ENCODE measurements around the gene MRPL46.
A peak's percentile ranks its signal among the peaks of the same experiment; 100 is the strongest.

The MRPL46 gene

DNA sequence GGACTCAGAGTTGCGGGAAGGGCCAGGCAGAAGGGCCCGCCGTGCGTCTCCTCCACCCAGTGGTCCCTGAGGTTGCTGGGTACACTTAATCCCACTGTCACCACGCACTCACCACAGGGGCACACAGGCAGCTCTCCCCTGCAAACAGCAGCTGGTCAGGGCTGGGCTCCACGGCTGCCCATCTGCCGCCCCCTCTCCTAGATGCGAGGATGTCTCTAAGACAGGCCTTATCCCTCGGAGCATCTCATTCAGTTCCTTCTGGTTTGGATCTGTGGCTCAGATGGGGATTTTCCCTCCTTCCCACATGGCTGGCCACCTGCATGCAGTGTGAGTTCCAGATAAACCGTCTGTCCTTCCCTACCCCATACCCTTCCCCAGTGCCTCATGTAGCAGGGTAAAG lies 26.7 kb upstream of the MRPL46 start:
- TF ChIP-seq, protein P1, sequence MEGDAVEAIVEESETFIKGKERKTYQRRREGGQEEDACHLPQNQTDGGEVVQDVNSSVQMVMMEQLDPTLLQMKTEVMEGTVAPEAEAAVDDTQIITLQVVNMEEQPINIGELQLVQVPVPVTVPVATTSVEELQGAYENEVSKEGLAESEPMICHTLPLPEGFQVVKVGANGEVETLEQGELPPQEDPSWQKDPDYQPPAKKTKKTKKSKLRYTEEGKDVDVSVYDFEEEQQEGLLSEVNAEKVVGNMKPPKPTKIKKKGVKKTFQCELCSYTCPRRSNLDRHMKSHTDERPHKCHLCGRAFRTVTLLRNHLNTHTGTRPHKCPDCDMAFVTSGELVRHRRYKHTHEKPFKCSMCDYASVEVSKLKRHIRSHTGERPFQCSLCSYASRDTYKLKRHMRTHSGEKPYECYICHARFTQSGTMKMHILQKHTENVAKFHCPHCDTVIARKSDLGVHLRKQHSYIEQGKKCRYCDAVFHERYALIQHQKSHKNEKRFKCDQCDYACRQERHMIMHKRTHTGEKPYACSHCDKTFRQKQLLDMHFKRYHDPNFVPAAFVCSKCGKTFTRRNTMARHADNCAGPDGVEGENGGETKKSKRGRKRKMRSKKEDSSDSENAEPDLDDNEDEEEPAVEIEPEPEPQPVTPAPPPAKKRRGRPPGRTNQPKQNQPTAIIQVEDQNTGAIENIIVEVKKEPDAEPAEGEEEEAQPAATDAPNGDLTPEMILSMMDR (IDR thresholded peaks at IDR 0.05; ENCODE audit: unreplicated experiment in 3 of 3): no peak
- H3K4me1 Mint-ChIP-seq: peaks cover 29% of the 10 kb centered on the region

DNA sequence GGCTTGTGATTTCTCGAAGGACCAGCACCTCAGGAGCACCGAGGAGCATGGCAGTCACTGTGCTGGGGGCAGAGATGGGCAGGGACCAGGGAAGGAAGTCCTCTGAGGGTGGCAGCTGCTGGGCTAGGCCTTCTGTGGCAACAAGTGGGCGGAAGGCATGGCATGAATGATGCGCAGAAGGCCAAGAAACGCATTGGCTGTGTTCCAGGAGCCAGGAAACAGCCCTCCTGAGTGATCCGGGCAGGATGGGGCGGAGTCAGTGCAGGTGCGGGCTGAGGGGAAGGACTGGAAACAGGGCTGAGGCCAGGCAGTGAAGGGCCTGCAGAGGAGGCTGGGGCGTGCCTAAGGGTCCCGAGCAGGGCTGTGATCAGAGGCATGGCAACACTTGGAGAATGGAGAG lies 24.0 kb upstream of the MRPL46 start:
- peaks cover 5% of the 10 kb centered on the region for H3K36me3 Mint-ChIP-seq (ENCODE audit: low read depth)
- no peak overlapping the region for H3K27ac Mint-ChIP-seq
- H3K4me1 Mint-ChIP-seq: peaks cover 28% of the 10 kb centered on the region
- no peaks in the 10 kb centered on the region for H3K9me3 Mint-ChIP-seq
- H3K27me3 Mint-ChIP-seq (ENCODE audit: low read depth): no peaks in the 10 kb centered on the region
- TF ChIP-seq, protein P1 (IDR thresholded peaks at IDR 0.05; ENCODE audit: unreplicated experiment in 3 of 3): no peak
- H3K4me3 Mint-ChIP-seq: no peak overlapping the region

More for the DNA sequence above, 26.7 kb upstream of the MRPL46 start:
- Mint-ChIP-seq H3K27ac (no peak overlapping the region), H3K27me3 (ENCODE audit: low read depth) (no peaks in the 10 kb centered on the region), H3K9me3 (no peaks in the 10 kb centered on the region), H3K36me3 (ENCODE audit: low read depth) (peaks cover 7% of the 10 kb centered on the region), H3K4me3 (no peak overlapping the region)

DNA sequence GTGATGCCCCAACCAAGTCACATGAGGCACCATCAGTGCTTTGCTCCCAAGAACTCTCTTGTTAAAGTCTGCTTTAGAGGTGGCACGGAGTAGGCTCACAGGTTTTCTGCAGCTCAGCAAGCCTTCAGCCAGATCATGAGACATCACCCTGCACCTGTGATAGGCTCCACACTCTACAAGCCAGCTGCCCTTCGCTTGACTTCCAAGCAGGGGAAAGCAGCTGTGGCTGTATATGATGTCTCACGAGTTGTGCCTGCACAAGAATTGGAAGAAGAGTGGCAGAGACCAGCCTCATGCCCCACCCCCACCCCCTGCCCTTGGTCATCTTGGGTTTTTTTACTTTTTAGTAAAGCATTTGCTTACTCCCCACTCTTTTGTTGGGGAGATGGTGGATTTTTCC lies 22.8 kb upstream of the MRPL46 start:
- Mint-ChIP-seq H3K4me3 (peak overlapping the region in 1 of 3 experiments; percentile 56), H3K27me3 (ENCODE audit: low read depth) (no peaks in the 10 kb centered on the region), H3K36me3 (ENCODE audit: low read depth) (peaks cover 4% of the 10 kb centered on the region), H3K27ac (peak overlapping the region in 1 of 3 experiments; percentile 63), H3K4me1 (peaks cover 37% of the 10 kb centered on the region), H3K9me3 (no peaks in the 10 kb centered on the region)
- TF ChIP-seq, protein P1 (IDR thresholded peaks at IDR 0.05; ENCODE audit: unreplicated experiment in 3 of 3): no peak

DNA sequence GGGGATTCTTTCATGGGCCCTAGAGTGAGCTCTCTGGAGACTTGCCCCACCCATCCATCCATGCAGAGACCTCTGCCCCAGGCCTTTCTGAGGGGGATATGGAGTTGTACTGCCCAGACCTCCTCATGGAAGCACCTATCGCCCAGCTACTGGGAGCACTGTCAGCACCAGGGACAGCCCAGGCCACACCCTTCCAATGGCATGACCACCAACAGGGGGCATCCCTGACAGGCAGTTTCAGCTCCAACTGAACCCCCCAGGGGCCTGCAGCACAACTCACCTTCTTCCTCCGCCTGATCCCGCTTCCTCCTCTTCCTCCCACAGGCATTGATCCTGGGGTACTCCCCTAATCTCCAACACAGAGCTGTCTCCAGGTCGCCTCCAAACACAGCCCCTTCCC lies 22.1 kb upstream of the MRPL46 start:
- TF ChIP-seq, protein P1 (IDR thresholded peaks at IDR 0.05; ENCODE audit: unreplicated experiment in 3 of 3): no peak
- no peak overlapping the region for H3K4me3 Mint-ChIP-seq

DNA sequence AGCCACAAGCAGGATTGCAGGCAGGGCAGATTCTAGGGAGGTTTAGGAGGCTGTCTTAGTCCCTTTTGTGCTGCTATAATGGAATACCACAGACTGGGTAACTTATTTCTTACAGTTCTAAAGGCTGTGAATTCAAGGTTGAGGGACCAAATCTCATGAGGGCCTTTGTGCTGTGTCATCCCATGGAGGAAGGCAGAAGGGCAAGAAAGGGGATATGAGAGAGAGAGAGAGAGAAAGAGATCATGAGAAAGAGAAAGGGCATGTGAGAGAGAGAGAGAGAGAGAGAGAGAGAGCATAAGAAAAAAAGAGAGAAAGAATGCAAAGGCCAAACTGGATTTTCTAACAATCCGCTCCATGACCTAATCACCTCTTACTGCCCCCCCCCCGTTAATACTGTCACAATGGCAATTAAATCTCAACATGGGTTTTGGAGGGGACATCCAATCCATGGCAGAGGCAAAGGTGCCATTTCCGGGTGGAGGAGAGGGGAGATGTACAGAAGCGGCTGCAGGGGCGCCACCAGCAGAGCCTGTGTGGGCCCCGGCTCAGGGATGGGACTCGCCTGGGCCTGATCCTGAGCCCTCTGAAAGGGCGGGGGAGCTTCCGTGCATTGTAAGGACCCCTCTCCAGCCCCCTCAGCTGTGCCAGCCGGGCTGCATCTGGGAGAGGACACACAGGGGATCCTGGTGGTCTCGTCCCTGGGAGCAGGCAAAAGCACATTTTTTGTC lies 20.8 kb upstream of the MRPL46 start:
- no peaks in the 10 kb centered on the region for H3K9me3 Mint-ChIP-seq
- H3K4me1 Mint-ChIP-seq: peaks cover 57% of the 10 kb centered on the region
- no peak overlapping the region for H3K4me3 Mint-ChIP-seq
- H3K27me3 Mint-ChIP-seq (ENCODE audit: low read depth): no peaks in the 10 kb centered on the region
- no peaks in the 10 kb centered on the region for H3K36me3 Mint-ChIP-seq (ENCODE audit: low read depth)
- H3K27ac Mint-ChIP-seq: no peak overlapping the region
- TF ChIP-seq, protein P1 (IDR thresholded peaks at IDR 0.05; ENCODE audit: unreplicated experiment in 3 of 3): no peak

More for the DNA sequence above, 22.1 kb upstream of the MRPL46 start:
- no peaks in the 10 kb centered on the region for H3K36me3 Mint-ChIP-seq (ENCODE audit: low read depth)
- peaks cover 44% of the 10 kb centered on the region for H3K4me1 Mint-ChIP-seq
- H3K27ac Mint-ChIP-seq: no peak overlapping the region
- H3K9me3 Mint-ChIP-seq: no peaks in the 10 kb centered on the region
- H3K27me3 Mint-ChIP-seq (ENCODE audit: low read depth): no peaks in the 10 kb centered on the region

All from nephron (organoid).